Astrocyte (in vitro differentiated cells and primary cell): ENCODE measurements around the gene FAM13A. TPM values are rescaled to one million over a fixed set of nuclear protein-coding genes. Genes with fewer than 3 reads are reported as not detected.

Experiments used
- DNase-seq: peaks from one replicate; pipeline ENCODE4 v3.0.0-alpha.2; 2010; ENCODE audit warnings: low read depth
- FAIRE-seq: peaks from 2 replicates; lab custom pipeline; 2011; peaks lifted over from hg19 to GRCh38; lab: Jason Lieb, UNC
- H2AFZ ChIP-seq: 2 replicates; pipeline ENCODE4 v1.6.0; 2012; ENCODE audit warnings: low read depth, low read length, inconsistent platforms
- H3K27ac ChIP-seq: 2 replicates; pipeline ENCODE4 v1.5.1; 2011; ENCODE audit warnings: low read depth, low read length, inconsistent platforms
- H3K27me3 ChIP-seq: 2 replicates; pipeline ENCODE4 v1.6.0; 2011; ENCODE audit warnings: low read length, inconsistent platforms; ENCODE audit not compliant: insufficient read depth
- H3K36me3 ChIP-seq: 2 replicates; pipeline ENCODE4 v1.5.1; 2011; ENCODE audit warnings: low read length, inconsistent platforms; ENCODE audit not compliant: insufficient read depth
- H3K4me1 ChIP-seq: 2 replicates; pipeline ENCODE4 v1.5.1; 2011; ENCODE audit warnings: low read length, inconsistent platforms; ENCODE audit not compliant: insufficient read depth
- H3K4me2 ChIP-seq: 2 replicates; pipeline ENCODE4 v1.6.0; 2012; ENCODE audit warnings: low read length, inconsistent platforms
- H3K4me3 ChIP-seq: 2 replicates; pipeline ENCODE4 v1.5.1; 2011; ENCODE audit warnings: low read depth, mild to moderate bottlenecking, low read length, inconsistent platforms; ENCODE audit not compliant: insufficient read depth
- H3K79me2 ChIP-seq: 2 replicates; pipeline ENCODE4 v1.6.0; 2012; ENCODE audit warnings: mild to moderate bottlenecking, low read length, inconsistent platforms; ENCODE audit not compliant: insufficient read depth
- H3K9ac ChIP-seq: 2 replicates; pipeline ENCODE4 v1.6.0; 2012; ENCODE audit warnings: mild to moderate bottlenecking, low read length, inconsistent platforms
- H3K9me3 ChIP-seq: 2 replicates; pipeline ENCODE4 v1.5.1; 2012; ENCODE audit warnings: low read depth, mild to moderate bottlenecking, low read length, inconsistent platforms; ENCODE audit not compliant: insufficient read depth
- H4K20me1 ChIP-seq: 2 replicates; pipeline ENCODE4 v1.6.0; 2012; ENCODE audit warnings: low read length, inconsistent platforms; ENCODE audit not compliant: insufficient read depth
- H3K27ac Mint-ChIP-seq: one replicate; pipeline ENCODE4 v1.8.0; 2021; ENCODE audit warnings: mild to moderate bottlenecking, mixed read lengths; ENCODE audit not compliant: unreplicated experiment
- H3K27me3 Mint-ChIP-seq: one replicate; pipeline ENCODE4 v1.8.0; 2021; ENCODE audit warnings: low read depth, mixed read lengths; ENCODE audit not compliant: unreplicated experiment
- H3K36me3 Mint-ChIP-seq: one replicate; pipeline ENCODE4 v1.8.0; 2021; ENCODE audit warnings: low read depth, mixed read lengths; ENCODE audit not compliant: unreplicated experiment
- H3K4me1 Mint-ChIP-seq: one replicate; pipeline ENCODE4 v1.8.0; 2021; ENCODE audit warnings: low read depth, mixed read lengths; ENCODE audit not compliant: unreplicated experiment
- H3K4me3 Mint-ChIP-seq: one replicate; pipeline ENCODE4 v1.8.0; 2021; ENCODE audit warnings: mild to moderate bottlenecking, moderate library complexity, mixed read lengths; ENCODE audit not compliant: unreplicated experiment
- H3K9me3 Mint-ChIP-seq: one replicate; pipeline ENCODE4 v1.8.0; 2021; ENCODE audit warnings: mild to moderate bottlenecking, mixed read lengths; ENCODE audit not compliant: unreplicated experiment
- EZH2 ChIP-seq: IDR thresholded peaks from 2 replicates; pipeline ENCODE4 v1.6.1; 2012; ENCODE audit warnings: mild to moderate bottlenecking, low read length, inconsistent platforms; ENCODE audit not compliant: insufficient read depth
- total RNA-seq: library from RNA; stranded (reverse); gene quantifications from 2 replicates; pipeline ENCODE4 v1.2.1, GENCODE V29; 2021
- TF ChIP-seq, protein P1 (sequence below): IDR thresholded peaks from 2 replicates; pipeline ENCODE4 v1.5.1; 2011; ENCODE audit warnings: low read depth, mild to moderate bottlenecking, inconsistent platforms, low read length, moderate library complexity; ENCODE audit not compliant: insufficient read depth

FAM13A gene
- total RNA-seq, 1 donor from 2014 or later: 12.0 TPM

DNA sequence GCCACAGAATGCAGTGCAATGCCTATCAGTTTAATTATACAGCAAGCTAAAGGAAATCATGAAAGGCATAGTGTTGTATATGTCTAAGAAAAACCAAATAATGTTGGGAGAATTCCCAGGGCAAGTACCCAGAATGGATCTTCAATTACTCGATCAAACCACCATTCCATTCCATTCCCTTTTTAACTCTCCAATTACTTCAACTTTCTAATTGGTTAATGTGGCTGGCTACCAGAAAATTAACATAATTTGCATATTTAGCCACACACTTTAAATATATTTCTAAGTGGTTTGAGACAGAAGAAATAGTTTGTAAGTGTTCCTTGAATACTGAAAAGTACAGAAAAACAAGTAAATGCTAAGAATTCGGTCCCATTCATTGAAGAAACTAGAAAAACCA, 247.9 kb downstream of the FAM13A start:
- H3K79me2 ChIP-seq: no peaks in the 10 kb centered on the region
- no peaks in the 10 kb centered on the region for H3K4me1 ChIP-seq
- DNase-seq (no peak), FAIRE-seq (no peak)
- no peaks in the 10 kb centered on the region for H3K36me3 ChIP-seq
- Mint-ChIP-seq H3K36me3 (no peaks in the 10 kb centered on the region), H3K27ac (no peak overlapping the region), H3K4me1 (no peaks in the 10 kb centered on the region), H3K27me3 (no peaks in the 10 kb centered on the region), H3K9me3 (no peaks in the 10 kb centered on the region), H3K4me3 (no peak overlapping the region)
- H2AFZ ChIP-seq: no peak overlapping the region
- H3K4me2 ChIP-seq: peak overlapping the region; percentile 49
- no peak overlapping the region for H3K27ac ChIP-seq
- no peaks in the 10 kb centered on the region for H3K9me3 ChIP-seq
- TF ChIP-seq, protein P1, sequence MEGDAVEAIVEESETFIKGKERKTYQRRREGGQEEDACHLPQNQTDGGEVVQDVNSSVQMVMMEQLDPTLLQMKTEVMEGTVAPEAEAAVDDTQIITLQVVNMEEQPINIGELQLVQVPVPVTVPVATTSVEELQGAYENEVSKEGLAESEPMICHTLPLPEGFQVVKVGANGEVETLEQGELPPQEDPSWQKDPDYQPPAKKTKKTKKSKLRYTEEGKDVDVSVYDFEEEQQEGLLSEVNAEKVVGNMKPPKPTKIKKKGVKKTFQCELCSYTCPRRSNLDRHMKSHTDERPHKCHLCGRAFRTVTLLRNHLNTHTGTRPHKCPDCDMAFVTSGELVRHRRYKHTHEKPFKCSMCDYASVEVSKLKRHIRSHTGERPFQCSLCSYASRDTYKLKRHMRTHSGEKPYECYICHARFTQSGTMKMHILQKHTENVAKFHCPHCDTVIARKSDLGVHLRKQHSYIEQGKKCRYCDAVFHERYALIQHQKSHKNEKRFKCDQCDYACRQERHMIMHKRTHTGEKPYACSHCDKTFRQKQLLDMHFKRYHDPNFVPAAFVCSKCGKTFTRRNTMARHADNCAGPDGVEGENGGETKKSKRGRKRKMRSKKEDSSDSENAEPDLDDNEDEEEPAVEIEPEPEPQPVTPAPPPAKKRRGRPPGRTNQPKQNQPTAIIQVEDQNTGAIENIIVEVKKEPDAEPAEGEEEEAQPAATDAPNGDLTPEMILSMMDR: no peak
- no peak for TF ChIP-seq EZH2
- H4K20me1 ChIP-seq: no peaks in the 10 kb centered on the region
- H3K9ac ChIP-seq: no peak overlapping the region
- H3K4me3 ChIP-seq: no peak overlapping the region
- H3K27me3 ChIP-seq: no peaks in the 10 kb centered on the region

DNA sequence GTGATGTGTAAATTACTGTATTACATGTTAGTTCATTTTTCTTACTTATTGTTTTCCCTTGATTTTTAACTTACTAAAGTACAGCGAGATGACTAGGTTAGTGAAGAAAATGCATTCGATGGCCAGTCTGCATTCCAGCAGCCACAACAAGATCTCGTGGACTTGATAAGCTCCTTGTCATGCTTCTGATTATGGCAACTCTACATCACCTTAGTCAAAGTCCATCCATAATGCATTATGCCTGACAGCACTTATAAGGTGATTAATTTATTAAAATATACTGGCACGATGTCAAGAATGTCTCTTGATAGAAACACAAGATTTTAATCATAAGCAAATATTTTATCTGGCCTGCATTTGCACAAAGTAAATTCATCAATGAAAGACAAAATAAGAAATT, 249.5 kb downstream of the FAM13A start:
- no peak for TF ChIP-seq EZH2
- H3K27ac Mint-ChIP-seq: no peak overlapping the region
- DNase-seq: peak; percentile 83

DNA sequence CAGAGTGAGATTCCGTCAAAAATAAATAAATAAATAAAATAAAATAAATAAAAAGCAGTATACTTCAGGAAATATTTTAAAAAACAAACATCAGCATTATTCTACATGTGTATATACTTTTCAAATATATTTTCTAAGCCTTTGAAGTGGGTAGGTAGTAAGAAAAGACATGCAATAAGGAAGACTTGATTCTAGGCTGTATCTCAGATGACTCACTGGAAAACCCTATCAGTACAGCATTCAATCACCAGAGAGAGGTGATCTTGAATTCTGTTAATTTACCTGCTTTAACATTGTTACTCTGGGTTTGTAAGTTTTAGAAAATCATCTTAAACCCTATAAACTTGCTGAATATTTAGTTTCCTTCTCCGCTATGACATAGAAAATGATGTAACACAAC, 252.8 kb downstream of the FAM13A start:
- H3K4me3 Mint-ChIP-seq: no peak overlapping the region
- no peak overlapping the region for H3K9ac ChIP-seq
- H3K79me2 ChIP-seq: no peaks in the 10 kb centered on the region
- no peaks in the 10 kb centered on the region for H3K4me1 ChIP-seq
- FAIRE-seq (no peak), DNase-seq (no peak)
- no peak overlapping the region for H3K27ac ChIP-seq
- H3K36me3 ChIP-seq: no peaks in the 10 kb centered on the region
- no peaks in the 10 kb centered on the region for H3K9me3 Mint-ChIP-seq
- no peak overlapping the region for H2AFZ ChIP-seq
- H3K27me3 Mint-ChIP-seq: no peaks in the 10 kb centered on the region
- no peaks in the 10 kb centered on the region for H4K20me1 ChIP-seq
- no peak overlapping the region for H3K4me3 ChIP-seq
- no peaks in the 10 kb centered on the region for H3K36me3 Mint-ChIP-seq
- H3K9me3 ChIP-seq: no peaks in the 10 kb centered on the region
- TF ChIP-seq EZH2: no peak
- TF ChIP-seq, protein P1: no peak
- H3K4me2 ChIP-seq: no peak overlapping the region
- H3K27ac Mint-ChIP-seq: no peak overlapping the region
- no peaks in the 10 kb centered on the region for H3K27me3 ChIP-seq
- H3K4me1 Mint-ChIP-seq: no peaks in the 10 kb centered on the region

More for the DNA sequence above, 249.5 kb downstream of the FAM13A start:
- FAIRE-seq: peak; percentile 39
- Histone ChIP-seq H3K27me3 (no peaks in the 10 kb centered on the region), H3K9me3 (no peaks in the 10 kb centered on the region), H3K4me1 (no peaks in the 10 kb centered on the region), H3K9ac (no peak overlapping the region), H2AFZ (no peak overlapping the region), H3K4me2 (no peak overlapping the region), H4K20me1 (no peaks in the 10 kb centered on the region), H3K27ac (no peak overlapping the region), H3K4me3 (no peak overlapping the region), H3K36me3 (no peaks in the 10 kb centered on the region), H3K79me2 (no peaks in the 10 kb centered on the region)
- H3K9me3 Mint-ChIP-seq: no peaks in the 10 kb centered on the region
- no peaks in the 10 kb centered on the region for H3K36me3 Mint-ChIP-seq
- H3K27me3 Mint-ChIP-seq: no peaks in the 10 kb centered on the region
- no peaks in the 10 kb centered on the region for H3K4me1 Mint-ChIP-seq
- no peak overlapping the region for H3K4me3 Mint-ChIP-seq
